HepG2 (cell line): ENCODE measurements around the gene ELP5. TPM values are rescaled to one million over a fixed set of nuclear protein-coding genes. Genes with fewer than 3 reads are reported as not detected.

ENCODE experiments used
- BCL6 ChIP-seq: IDR thresholded peaks from 2 replicates; pipeline ENCODE4 v1.6.1; 2016; ENCODE audit warnings: missing genetic modification reagents, missing compliant biosample characterization
- BHLHE40 ChIP-seq: IDR thresholded peaks from 2 replicates; pipeline ENCODE4 v1.6.1; 2011; ENCODE audit warnings: low read length, improper control_type of control experiment
- CAMTA2 ChIP-seq: sonication (generic); formaldehyde crosslinking; IDR thresholded peaks from 2 replicates; pipeline ENCODE4 v1.4.0; 2020; ENCODE audit warnings: mild to moderate bottlenecking, missing genetic modification reagents, borderline replicate concordance
- HNRNPLL ChIP-seq: fragments of 200-400 bp; formaldehyde crosslinking; IDR thresholded peaks from 2 replicates; pipeline ENCODE4 v1.6.1; 2017; ENCODE audit warnings: mild to moderate bottlenecking, low read depth, low read length; ENCODE audit not compliant: poor library complexity, severe bottlenecking
- MIER3 ChIP-seq: IDR thresholded peaks from 2 replicates; pipeline ENCODE4 v1.6.1; 2016; ENCODE audit warnings: missing compliant biosample characterization, borderline replicate concordance
- POLR2A ChIP-seq, 2 experiments: IDR thresholded peaks; 2 replicates each; pipeline ENCODE4 v1.6.1; 2011; ENCODE audit warnings: low read depth in 2 of 2, low read length in 2 of 2, mild to moderate bottlenecking in 1 of 2, moderate library complexity in 1 of 2; ENCODE audit not compliant: insufficient read depth in 1 of 2
- POLR2AphosphoS5 ChIP-seq: IDR thresholded peaks from 2 replicates; pipeline ENCODE4 v1.6.1; 2012; ENCODE audit warnings: low read depth, low read length
- RFX1 ChIP-seq: fragments of 450-650 bp; IDR thresholded peaks from 2 replicates; pipeline ENCODE4 v1.6.1; 2017
- SAP130 ChIP-seq: IDR thresholded peaks from 2 replicates; pipeline ENCODE4 v1.6.1; 2016; ENCODE audit warnings: low read depth
- SP1 ChIP-seq, 2 experiments: fragments of 450-650 bp in 1 of 2; sonication (generic) in 1 of 2; formaldehyde crosslinking in 1 of 2; IDR thresholded peaks; 2 replicates each; pipeline versions ENCODE4 v1.4.0 to v1.6.1; 2016 to 2020; ENCODE audit warnings: missing genetic modification reagents in 1 of 2
- SPEN ChIP-seq: sonication (generic); formaldehyde crosslinking; IDR thresholded peaks from 2 replicates; pipeline ENCODE4 v1.5.1; 2020; ENCODE audit warnings: low read depth, mild to moderate bottlenecking, missing genetic modification reagents
- SRSF9 ChIP-seq: fragments of 200-400 bp; formaldehyde crosslinking; IDR thresholded peaks from 2 replicates; pipeline ENCODE4 v1.6.1; 2018; ENCODE audit warnings: borderline replicate concordance, mild to moderate bottlenecking, low read depth, low read length; ENCODE audit not compliant: insufficient read depth, poor library complexity, severe bottlenecking
- SUZ12 ChIP-seq: fragments of 150-350 bp; IDR thresholded peaks from 2 replicates; pipeline ENCODE4 v1.6.1; 2014; ENCODE audit warnings: low read depth, low read length
- TAF1 ChIP-seq: sonication (generic); formaldehyde crosslinking; IDR thresholded peaks from 2 replicates; pipeline ENCODE4 v1.4.0; 2020; ENCODE audit warnings: missing genetic modification reagents
- WIZ ChIP-seq: sonication (generic); formaldehyde crosslinking; IDR thresholded peaks from 2 replicates; pipeline ENCODE4 v1.5.1; 2020; ENCODE audit warnings: mild to moderate bottlenecking, missing genetic modification reagents
- ZFP37 ChIP-seq: sonication (generic); formaldehyde crosslinking; IDR thresholded peaks from 2 replicates; pipeline ENCODE4 v1.4.0; 2020; ENCODE audit warnings: missing genetic modification reagents, borderline replicate concordance
- ZNF143 ChIP-seq: sonication (generic); formaldehyde crosslinking; IDR thresholded peaks from 2 replicates; pipeline ENCODE4 v1.4.0; 2020; ENCODE audit warnings: missing genetic modification reagents
- ZNF7 ChIP-seq: IDR thresholded peaks from 2 replicates; pipeline ENCODE4 v1.6.1; 2016; ENCODE audit warnings: missing biosample characterization, missing genetic modification reagents
- ZSCAN30 ChIP-seq: sonication (generic); formaldehyde crosslinking; IDR thresholded peaks from 2 replicates; pipeline ENCODE4 v1.5.0; 2020; ENCODE audit warnings: mild to moderate bottlenecking, missing genetic modification reagents
- polyA plus RNA-seq, 8 experiments: library from polyadenylated mRNA; depleted of rRNA in 3 of 8; stranded (reverse) in 7 of 8; unstranded in 1 of 8; fragments of >200 nt; fragmentation: Illumina TruSeq in 4 of 8; extraction: Trizol in 4 of 8; gene quantifications; 2 replicates each; pipeline versions ENCODE4 v1.2.1 to v1.2.3, GENCODE V29; 2011 to 2016; ENCODE audit warnings: low read depth in 4 of 8, missing spikeins in 1 of 8, mixed read lengths in 1 of 8; ENCODE audit not compliant: insufficient read depth in 1 of 8
- total RNA-seq, 5 experiments: library from RNA; depleted of rRNA; stranded (reverse); fragments of >200 nt; fragmentation: Illumina TruSeq; extraction: Trizol; gene quantifications; 2 replicates each; pipeline ENCODE4 v1.2.3, GENCODE V29; 2016; ENCODE audit warnings: low read depth in 1 of 5
- TF ChIP-seq, protein P1 (sequence below): sonication (generic); formaldehyde crosslinking; IDR thresholded peaks from 2 replicates; pipeline ENCODE4 v1.8.1; 2023; ENCODE audit warnings: mild to moderate bottlenecking, missing genetic modification reagents, borderline replicate concordance
- TF ChIP-seq, protein P2 (sequence below): sonication (generic); formaldehyde crosslinking; IDR thresholded peaks from 2 replicates; pipeline ENCODE4 v1.8.0; 2022; ENCODE audit warnings: mild to moderate bottlenecking, missing genetic modification reagents, borderline replicate concordance
- TF ChIP-seq, protein P3 (sequence below): sonication (generic); formaldehyde crosslinking; conservative IDR thresholded peaks from 2 replicates; pipeline ENCODE4 v1.8.0; 2022; ENCODE audit warnings: missing genetic modification reagents
- TF ChIP-seq, protein P4 (sequence below): sonication (generic); formaldehyde crosslinking; IDR thresholded peaks from 2 replicates; pipeline ENCODE4 v1.4.0; 2020; ENCODE audit warnings: mild to moderate bottlenecking, missing genetic modification reagents
- TF ChIP-seq, protein P5 (sequence below): sonication (generic); formaldehyde crosslinking; IDR thresholded peaks from 2 replicates; pipeline ENCODE4 v1.5.0; 2020; ENCODE audit warnings: mild to moderate bottlenecking, missing genetic modification reagents, moderate library complexity

The ELP5 gene
- total and polyA plus RNA-seq, 2 of the 13 experiments (the other 11 are each of a cell fraction or from before 2014, with no cell fraction given) = 67.6 to 69.8 TPM

DNA sequence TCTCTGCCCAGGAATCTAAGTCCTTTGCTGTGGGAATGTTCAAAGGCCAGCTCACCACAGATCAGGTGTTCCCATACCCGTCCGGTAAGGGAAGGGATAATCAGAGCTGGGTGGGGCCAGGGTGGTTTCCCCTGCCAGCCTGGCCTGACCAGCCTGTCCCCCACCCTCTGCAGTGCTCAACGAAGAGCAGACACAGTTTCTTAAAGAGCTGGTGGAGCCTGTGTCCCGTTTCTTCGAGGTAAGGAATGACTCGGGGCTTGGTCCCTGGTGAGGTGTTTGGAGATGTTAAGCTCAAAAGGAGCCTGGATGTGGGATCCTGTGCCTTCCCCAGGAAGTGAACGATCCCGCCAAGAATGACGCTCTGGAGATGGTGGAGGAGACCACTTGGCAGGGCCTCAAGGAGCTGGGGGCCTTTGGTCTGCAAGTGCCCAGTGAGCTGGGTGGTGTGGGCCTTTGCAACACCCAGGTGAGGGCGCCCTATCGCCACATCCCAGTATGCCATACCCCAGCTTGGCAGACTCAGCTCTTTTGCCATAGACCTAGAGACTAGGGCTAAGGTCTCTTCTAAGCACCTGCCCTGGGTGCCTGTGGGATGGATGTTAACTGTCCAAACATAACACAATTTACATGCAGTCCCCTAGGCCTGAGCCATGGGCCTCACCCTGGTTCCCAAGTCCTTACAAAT is 31.3 kb upstream of the ELP5 start (continued):
- TF ChIP-seq, protein P1, sequence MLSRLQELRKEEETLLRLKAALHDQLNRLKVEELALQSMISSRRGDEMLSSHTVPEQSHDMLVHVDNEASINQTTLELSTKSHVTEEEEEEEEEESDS (CRISPR knock-in tag) = no peak
- TF ChIP-seq SP1 (IDR thresholded peaks at IDR 0.05) = no peak
- TF ChIP-seq SP1 (CRISPR knock-in tag; IDR thresholded peaks at IDR 0.05) = no peak
- no peak for TF ChIP-seq TAF1 (CRISPR knock-in tag)
- TF ChIP-seq POLR2A (IDR thresholded peaks at IDR 0.05; ENCODE audit: insufficient read depth in 1 of 2, low read depth in 2 of 2, low read length in 2 of 2) = 0 out of 4 replicates have a peak, but pooled peaks of 1 of the 2 experiments have one; percentile 37
- no peak for TF ChIP-seq ZNF143 (CRISPR knock-in tag)
- TF ChIP-seq, protein P2, sequence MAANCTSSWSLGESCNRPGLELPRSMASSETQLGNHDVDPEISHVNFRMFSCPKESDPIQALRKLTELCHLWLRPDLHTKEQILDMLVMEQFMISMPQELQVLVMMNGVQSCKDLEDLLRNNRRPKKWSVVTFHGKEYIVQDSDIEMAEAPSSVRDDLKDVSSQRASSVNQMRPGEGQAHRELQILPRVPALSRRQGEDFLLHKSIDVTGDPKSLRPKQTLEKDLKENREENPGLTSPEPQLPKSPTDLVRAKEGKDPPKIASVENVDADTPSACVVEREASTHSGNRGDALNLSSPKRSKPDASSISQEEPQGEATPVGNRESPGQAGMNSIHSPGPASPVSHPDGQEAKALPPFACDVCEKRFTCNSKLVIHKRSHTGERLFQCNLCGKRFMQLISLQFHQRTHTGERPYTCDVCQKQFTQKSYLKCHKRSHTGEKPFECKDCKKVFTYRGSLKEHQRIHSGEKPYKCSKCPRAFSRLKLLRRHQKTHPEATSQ (CRISPR knock-in tag) = no peak
- no peak for TF ChIP-seq BCL6 (CRISPR knock-in tag)
- TF ChIP-seq ZSCAN30 (CRISPR knock-in tag) = no peak
- TF ChIP-seq, protein P3, sequence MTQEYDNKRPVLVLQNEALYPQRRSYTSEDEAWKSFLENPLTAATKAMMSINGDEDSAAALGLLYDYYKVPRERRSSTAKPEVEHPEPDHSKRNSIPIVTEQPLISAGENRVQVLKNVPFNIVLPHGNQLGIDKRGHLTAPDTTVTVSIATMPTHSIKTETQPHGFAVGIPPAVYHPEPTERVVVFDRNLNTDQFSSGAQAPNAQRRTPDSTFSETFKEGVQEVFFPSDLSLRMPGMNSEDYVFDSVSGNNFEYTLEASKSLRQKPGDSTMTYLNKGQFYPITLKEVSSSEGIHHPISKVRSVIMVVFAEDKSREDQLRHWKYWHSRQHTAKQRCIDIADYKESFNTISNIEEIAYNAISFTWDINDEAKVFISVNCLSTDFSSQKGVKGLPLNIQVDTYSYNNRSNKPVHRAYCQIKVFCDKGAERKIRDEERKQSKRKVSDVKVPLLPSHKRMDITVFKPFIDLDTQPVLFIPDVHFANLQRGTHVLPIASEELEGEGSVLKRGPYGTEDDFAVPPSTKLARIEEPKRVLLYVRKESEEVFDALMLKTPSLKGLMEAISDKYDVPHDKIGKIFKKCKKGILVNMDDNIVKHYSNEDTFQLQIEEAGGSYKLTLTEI (CRISPR knock-in tag) = no peak
- TF ChIP-seq BHLHE40 = no peak
- no peak for TF ChIP-seq ZFP37 (CRISPR knock-in tag)
- no peak for TF ChIP-seq HNRNPLL
- no peak; the same call in none of the 2 replicates for TF ChIP-seq POLR2AphosphoS5
- TF ChIP-seq SUZ12 = no peak
- no peak for TF ChIP-seq CAMTA2 (CRISPR knock-in tag)
- TF ChIP-seq, protein P4, sequence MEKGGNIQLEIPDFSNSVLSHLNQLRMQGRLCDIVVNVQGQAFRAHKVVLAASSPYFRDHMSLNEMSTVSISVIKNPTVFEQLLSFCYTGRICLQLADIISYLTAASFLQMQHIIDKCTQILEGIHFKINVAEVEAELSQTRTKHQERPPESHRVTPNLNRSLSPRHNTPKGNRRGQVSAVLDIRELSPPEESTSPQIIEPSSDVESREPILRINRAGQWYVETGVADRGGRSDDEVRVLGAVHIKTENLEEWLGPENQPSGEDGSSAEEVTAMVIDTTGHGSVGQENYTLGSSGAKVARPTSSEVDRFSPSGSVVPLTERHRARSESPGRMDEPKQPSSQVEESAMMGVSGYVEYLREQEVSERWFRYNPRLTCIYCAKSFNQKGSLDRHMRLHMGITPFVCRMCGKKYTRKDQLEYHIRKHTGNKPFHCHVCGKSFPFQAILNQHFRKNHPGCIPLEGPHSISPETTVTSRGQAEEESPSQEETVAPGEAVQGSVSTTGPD = no peak
- no peak for TF ChIP-seq SRSF9
- no peak for TF ChIP-seq ZNF7 (CRISPR knock-in tag)
- no peak for TF ChIP-seq SPEN (CRISPR knock-in tag)
- TF ChIP-seq SAP130 (CRISPR knock-in tag) = no peak
- TF ChIP-seq, protein P5, sequence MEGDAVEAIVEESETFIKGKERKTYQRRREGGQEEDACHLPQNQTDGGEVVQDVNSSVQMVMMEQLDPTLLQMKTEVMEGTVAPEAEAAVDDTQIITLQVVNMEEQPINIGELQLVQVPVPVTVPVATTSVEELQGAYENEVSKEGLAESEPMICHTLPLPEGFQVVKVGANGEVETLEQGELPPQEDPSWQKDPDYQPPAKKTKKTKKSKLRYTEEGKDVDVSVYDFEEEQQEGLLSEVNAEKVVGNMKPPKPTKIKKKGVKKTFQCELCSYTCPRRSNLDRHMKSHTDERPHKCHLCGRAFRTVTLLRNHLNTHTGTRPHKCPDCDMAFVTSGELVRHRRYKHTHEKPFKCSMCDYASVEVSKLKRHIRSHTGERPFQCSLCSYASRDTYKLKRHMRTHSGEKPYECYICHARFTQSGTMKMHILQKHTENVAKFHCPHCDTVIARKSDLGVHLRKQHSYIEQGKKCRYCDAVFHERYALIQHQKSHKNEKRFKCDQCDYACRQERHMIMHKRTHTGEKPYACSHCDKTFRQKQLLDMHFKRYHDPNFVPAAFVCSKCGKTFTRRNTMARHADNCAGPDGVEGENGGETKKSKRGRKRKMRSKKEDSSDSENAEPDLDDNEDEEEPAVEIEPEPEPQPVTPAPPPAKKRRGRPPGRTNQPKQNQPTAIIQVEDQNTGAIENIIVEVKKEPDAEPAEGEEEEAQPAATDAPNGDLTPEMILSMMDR (CRISPR knock-in tag) = peak; percentile 76
- TF ChIP-seq MIER3 (CRISPR knock-in tag) = no peak
- no peak for TF ChIP-seq WIZ (CRISPR knock-in tag)
- TF ChIP-seq RFX1 = no peak
